ENCODE results near the gene NBEA.

Gene NBEA

DNA sequence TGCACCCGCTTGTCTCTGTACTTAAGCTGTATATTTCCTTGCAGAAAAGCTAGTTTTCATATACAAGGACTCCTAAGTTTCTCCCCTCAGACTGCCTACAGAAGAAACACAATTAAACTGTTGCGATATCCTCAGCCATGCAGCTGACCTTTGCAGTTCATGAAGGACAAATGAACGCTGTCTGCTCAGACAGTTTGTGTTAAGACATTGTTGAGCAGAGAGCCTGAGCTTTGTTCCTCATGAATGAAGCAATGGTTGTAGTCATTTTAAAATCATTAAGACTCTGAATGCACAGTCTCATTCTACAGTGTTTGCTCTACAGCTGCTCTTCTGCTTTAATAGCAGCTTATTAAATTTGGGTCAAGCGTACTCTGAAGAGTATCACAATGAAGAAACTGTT, 557.6 kb downstream of the NBEA start (continued):
- TF ChIP-seq ZNF76 (tag by site-specific recombination; IDR thresholded peaks at IDR 0.05; ENCODE audit: borderline replicate concordance, low read depth): no peak
- TF ChIP-seq, protein P1, sequence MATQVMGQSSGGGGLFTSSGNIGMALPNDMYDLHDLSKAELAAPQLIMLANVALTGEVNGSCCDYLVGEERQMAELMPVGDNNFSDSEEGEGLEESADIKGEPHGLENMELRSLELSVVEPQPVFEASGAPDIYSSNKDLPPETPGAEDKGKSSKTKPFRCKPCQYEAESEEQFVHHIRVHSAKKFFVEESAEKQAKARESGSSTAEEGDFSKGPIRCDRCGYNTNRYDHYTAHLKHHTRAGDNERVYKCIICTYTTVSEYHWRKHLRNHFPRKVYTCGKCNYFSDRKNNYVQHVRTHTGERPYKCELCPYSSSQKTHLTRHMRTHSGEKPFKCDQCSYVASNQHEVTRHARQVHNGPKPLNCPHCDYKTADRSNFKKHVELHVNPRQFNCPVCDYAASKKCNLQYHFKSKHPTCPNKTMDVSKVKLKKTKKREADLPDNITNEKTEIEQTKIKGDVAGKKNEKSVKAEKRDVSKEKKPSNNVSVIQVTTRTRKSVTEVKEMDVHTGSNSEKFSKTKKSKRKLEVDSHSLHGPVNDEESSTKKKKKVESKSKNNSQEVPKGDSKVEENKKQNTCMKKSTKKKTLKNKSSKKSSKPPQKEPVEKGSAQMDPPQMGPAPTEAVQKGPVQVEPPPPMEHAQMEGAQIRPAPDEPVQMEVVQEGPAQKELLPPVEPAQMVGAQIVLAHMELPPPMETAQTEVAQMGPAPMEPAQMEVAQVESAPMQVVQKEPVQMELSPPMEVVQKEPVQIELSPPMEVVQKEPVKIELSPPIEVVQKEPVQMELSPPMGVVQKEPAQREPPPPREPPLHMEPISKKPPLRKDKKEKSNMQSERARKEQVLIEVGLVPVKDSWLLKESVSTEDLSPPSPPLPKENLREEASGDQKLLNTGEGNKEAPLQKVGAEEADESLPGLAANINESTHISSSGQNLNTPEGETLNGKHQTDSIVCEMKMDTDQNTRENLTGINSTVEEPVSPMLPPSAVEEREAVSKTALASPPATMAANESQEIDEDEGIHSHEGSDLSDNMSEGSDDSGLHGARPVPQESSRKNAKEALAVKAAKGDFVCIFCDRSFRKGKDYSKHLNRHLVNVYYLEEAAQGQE (tag by site-specific recombination; IDR thresholded peaks at IDR 0.05): no peak

DNA sequence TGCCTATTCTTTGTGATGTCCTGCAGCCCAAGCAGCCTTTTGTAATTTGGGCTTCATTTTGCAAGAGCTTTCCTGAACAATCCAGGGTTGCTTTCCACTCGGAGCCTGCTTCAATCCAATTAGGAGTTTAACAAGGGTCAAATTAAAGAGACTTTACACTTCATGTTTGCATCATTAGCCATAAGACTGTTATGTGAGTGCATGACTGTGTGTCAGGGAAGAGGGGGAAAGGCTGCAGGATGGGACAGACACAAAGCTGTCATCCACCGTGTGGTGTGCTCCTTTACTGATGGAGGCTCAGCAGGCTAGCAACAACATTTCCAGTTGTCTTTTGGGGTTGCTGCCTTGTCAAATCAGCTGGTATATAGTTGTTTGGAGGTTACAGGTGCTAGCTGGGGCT, 558.1 kb downstream of the NBEA start:
- CTCF ChIA-PET: interaction anchor here (0.7 kb wide), 1 partner anchor 789 kb away, joined by 4 read pairs; no protein-coding TSS in a partner anchor
- peaks cover 22% of the 10 kb centered on the region for H3K4me1 ChIP-seq (ENCODE audit: control insufficient read depth, insufficient read depth, low read length)
- no peaks in the 10 kb centered on the region for H3K9me3 ChIP-seq (ENCODE audit: control insufficient read depth, insufficient read depth, low read depth, low read length)
- POLR2A ChIA-PET: interaction anchor here (1.4 kb wide), 1 partner anchor 24 kb away, joined by 4 read pairs; the partner anchor contains the start of gene MAB21L1
- no peak; the same call in 1 of the 2 replicates for TF ChIP-seq ZNF341 (tag by site-specific recombination; IDR thresholded peaks at IDR 0.05; ENCODE audit: low read depth)
- no peak for TF ChIP-seq ZNF223 (tag by site-specific recombination; IDR thresholded peaks at IDR 0.05)
- TF ChIP-seq ZSCAN30 (tag by site-specific recombination; IDR thresholded peaks at IDR 0.05): no peak
- no peak for TF ChIP-seq ZNF600 (tag by site-specific recombination; IDR thresholded peaks at IDR 0.05)
- no peak for TF ChIP-seq ZBTB20 (tag by site-specific recombination; IDR thresholded peaks at IDR 0.05)
- TF ChIP-seq KLF16 (tag by site-specific recombination; IDR thresholded peaks at IDR 0.05): no peak
- no peak for TF ChIP-seq ZNF623 (tag by site-specific recombination; IDR thresholded peaks at IDR 0.05)
- no peak for TF ChIP-seq ZFP69B (tag by site-specific recombination; IDR thresholded peaks at IDR 0.05)
- TF ChIP-seq, protein P2, sequence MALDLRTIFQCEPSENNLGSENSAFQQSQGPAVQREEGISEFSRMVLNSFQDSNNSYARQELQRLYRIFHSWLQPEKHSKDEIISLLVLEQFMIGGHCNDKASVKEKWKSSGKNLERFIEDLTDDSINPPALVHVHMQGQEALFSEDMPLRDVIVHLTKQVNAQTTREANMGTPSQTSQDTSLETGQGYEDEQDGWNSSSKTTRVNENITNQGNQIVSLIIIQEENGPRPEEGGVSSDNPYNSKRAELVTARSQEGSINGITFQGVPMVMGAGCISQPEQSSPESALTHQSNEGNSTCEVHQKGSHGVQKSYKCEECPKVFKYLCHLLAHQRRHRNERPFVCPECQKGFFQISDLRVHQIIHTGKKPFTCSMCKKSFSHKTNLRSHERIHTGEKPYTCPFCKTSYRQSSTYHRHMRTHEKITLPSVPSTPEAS (tag by site-specific recombination; IDR thresholded peaks at IDR 0.05): no peak
- no peak overlapping the region for H3K27ac ChIP-seq (ENCODE audit: extremely low read depth, low read depth, low read length)
- H3K4me3 ChIP-seq (ENCODE audit: low read depth, low read length): no peak overlapping the region
- no peaks in the 10 kb centered on the region for H3K36me3 ChIP-seq (ENCODE audit: control insufficient read depth in 2 of 2, insufficient read depth in 1 of 2, low read length in 2 of 2)

DNA sequence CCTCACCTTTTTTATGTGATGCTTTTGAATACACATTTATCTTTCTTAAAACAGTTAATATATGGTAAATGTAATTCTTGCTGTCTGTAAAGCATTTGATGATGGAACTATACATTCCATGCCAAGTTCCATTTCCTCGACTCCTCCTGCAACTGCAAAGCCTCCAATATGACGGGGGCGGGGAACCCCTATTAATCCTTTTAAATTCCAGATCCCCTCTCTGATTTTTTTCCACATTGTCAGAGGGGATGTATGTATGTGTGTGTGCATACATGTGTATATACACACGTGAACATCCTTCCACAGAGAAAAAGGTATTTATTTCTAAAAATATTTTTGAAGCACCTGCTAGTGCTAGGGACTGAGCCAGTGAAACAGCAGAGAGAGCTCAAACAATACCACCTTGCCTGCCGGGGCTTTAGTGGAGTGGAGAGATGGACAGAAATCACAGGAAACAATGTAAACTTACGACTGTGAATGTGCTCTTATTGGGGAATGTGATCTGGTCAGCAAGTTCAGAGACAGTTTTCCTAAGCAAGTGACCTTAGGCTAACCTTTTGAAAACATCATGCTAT, 559.7 kb downstream of the NBEA start:
- Histone ChIP-seq H3K27ac (ENCODE audit: extremely low read depth, low read depth, low read length) (no peak overlapping the region), H3K4me1 (ENCODE audit: control insufficient read depth, insufficient read depth, low read length) (peaks cover 22% of the 10 kb centered on the region), H3K9me3 (ENCODE audit: control insufficient read depth, insufficient read depth, low read depth, low read length) (no peaks in the 10 kb centered on the region), H3K36me3 (ENCODE audit: control insufficient read depth in 2 of 2, insufficient read depth in 1 of 2, low read length in 2 of 2) (no peaks in the 10 kb centered on the region), H3K4me3 (ENCODE audit: low read depth, low read length) (no peak overlapping the region)
- ChIA-PET CTCF (no interaction called here), POLR2A (no interaction called here)
- no peak for TF ChIP-seq REPIN1 (tag by site-specific recombination; IDR thresholded peaks at IDR 0.05; ENCODE audit: low read depth)
- no peak for TF ChIP-seq ZNF623 (tag by site-specific recombination; IDR thresholded peaks at IDR 0.05)
- TF ChIP-seq ZNF521 (tag by site-specific recombination; IDR thresholded peaks at IDR 0.05): no peak
- TF ChIP-seq ZNF175 (tag by site-specific recombination; IDR thresholded peaks at IDR 0.05): no peak
- TF ChIP-seq, protein P3, sequence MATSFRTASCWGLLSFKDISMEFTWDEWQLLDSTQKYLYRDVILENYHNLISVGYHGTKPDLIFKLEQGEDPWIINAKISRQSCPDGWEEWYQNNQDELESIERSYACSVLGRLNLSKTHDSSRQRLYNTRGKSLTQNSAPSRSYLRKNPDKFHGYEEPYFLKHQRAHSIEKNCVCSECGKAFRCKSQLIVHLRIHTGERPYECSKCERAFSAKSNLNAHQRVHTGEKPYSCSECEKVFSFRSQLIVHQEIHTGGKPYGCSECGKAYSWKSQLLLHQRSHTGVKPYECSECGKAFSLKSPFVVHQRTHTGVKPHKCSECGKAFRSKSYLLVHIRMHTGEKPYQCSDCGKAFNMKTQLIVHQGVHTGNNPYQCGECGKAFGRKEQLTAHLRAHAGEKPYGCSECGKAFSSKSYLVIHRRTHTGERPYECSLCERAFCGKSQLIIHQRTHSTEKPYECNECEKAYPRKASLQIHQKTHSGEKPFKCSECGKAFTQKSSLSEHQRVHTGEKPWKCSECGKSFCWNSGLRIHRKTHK (tag by site-specific recombination; IDR thresholded peaks at IDR 0.05): no peak
- no peak for TF ChIP-seq ZNF121 (tag by site-specific recombination; IDR thresholded peaks at IDR 0.05)
- TF ChIP-seq ZNF433 (tag by site-specific recombination; IDR thresholded peaks at IDR 0.05; ENCODE audit: low read depth): no peak
- TF ChIP-seq KLF1 (tag by site-specific recombination; IDR thresholded peaks at IDR 0.05): no peak
- no peak for TF ChIP-seq MZF1 (tag by site-specific recombination; IDR thresholded peaks at IDR 0.05; ENCODE audit: borderline replicate concordance)
- TF ChIP-seq SCRT2 (tag by site-specific recombination; IDR thresholded peaks at IDR 0.05): no peak
- TF ChIP-seq, protein P4, sequence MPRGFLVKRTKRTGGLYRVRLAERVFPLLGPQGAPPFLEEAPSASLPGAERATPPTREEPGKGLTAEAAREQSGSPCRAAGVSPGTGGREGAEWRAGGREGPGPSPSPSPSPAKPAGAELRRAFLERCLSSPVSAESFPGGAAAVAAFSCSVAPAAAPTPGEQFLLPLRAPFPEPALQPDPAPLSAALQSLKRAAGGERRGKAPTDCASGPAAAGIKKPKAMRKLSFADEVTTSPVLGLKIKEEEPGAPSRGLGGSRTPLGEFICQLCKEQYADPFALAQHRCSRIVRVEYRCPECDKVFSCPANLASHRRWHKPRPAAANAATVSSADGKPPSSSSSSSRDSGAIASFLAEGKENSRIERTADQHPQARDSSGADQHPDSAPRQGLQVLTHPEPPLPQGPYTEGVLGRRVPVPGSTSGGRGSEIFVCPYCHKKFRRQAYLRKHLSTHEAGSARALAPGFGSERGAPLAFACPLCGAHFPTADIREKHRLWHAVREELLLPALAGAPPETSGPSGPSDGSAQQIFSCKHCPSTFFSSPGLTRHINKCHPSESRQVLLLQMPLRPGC (tag by site-specific recombination; IDR thresholded peaks at IDR 0.05): no peak
- no peak for TF ChIP-seq GLI2 (tag by site-specific recombination; IDR thresholded peaks at IDR 0.05; ENCODE audit: borderline replicate concordance, low read depth)
- no peak for TF ChIP-seq ZNF23 (tag by site-specific recombination; IDR thresholded peaks at IDR 0.05; ENCODE audit: borderline replicate concordance)
- no peak for TF ChIP-seq GLI4 (tag by site-specific recombination; IDR thresholded peaks at IDR 0.05)
- no peak for TF ChIP-seq RBAK (tag by site-specific recombination; IDR thresholded peaks at IDR 0.05)
- no peak for TF ChIP-seq ZNF768 (tag by site-specific recombination; IDR thresholded peaks at IDR 0.05)
- no peak for TF ChIP-seq ZNF48 (tag by site-specific recombination; IDR thresholded peaks at IDR 0.05)
